Uterus (tissue), 2 donors: ENCODE data around the gene MARCO.

Experiments used
- CTCF ChIP-seq, 4 experiments: fragments of 200-600 bp in 2 of 4; fragments of 450-650 bp in 2 of 4; sonication (generic) in 2 of 4; IDR thresholded peaks; one replicate each; pipeline ENCODE4 v1.5.1; 2016 to 2019; ENCODE audit warnings: antibody characterized with exemption in 4 of 4, mild to moderate bottlenecking in 2 of 4, moderate library complexity in 1 of 4
- POLR2A ChIP-seq, 2 donors: fragments of 450-650 bp; IDR thresholded peaks; one replicate each; pipeline ENCODE4 v1.6.1; 2016; ENCODE audit warnings: antibody characterized with exemption in 2 of 2, mild to moderate bottlenecking in 1 of 2, moderate library complexity in 1 of 2

DNA sequence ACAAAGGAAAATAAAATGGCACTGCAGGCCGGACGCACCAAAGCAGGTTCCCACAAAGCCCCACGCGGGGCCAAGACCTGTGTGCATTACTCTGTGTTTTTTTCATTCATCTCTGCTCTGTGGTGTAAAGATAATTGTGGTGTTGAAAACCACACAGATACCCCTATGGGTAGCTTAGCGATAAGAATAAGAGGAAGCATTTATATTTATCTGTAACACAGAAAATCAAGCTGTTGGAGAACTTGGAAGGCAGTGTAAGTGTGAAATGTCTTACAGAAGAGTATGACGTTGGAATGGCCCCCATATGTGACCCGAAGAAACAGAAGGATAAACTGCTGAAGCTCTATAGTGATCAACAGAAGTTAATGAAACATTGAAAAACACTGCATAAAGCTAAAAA, 20.3 kb upstream of the MARCO start:
- TF ChIP-seq CTCF (IDR thresholded peaks at IDR 0.05), result no peak
- TF ChIP-seq POLR2A (IDR thresholded peaks at IDR 0.05), result no peak
